AG09309 (cell line): ENCODE data around the gene CAPN8.

Experiments used
- DNase-seq: peaks from one replicate; pipeline ENCODE4 v3.0.0-alpha.2; 2010; ENCODE audit warnings: low read depth
- H3K4me3 ChIP-seq: 2 replicates; pipeline ENCODE4 v1.5.1; 2011; ENCODE audit warnings: mild to moderate bottlenecking, low read depth, low read length, moderate library complexity; ENCODE audit not compliant: control insufficient read depth
- TF ChIP-seq, protein P1 (sequence below): IDR thresholded peaks from 2 replicates; pipeline ENCODE4 v1.5.1; 2011; ENCODE audit warnings: mild to moderate bottlenecking, low read depth, low read length, inconsistent platforms; ENCODE audit not compliant: insufficient read depth, control insufficient read depth; ENCODE audit errors: missing control alignments

CAPN8 gene

DNA sequence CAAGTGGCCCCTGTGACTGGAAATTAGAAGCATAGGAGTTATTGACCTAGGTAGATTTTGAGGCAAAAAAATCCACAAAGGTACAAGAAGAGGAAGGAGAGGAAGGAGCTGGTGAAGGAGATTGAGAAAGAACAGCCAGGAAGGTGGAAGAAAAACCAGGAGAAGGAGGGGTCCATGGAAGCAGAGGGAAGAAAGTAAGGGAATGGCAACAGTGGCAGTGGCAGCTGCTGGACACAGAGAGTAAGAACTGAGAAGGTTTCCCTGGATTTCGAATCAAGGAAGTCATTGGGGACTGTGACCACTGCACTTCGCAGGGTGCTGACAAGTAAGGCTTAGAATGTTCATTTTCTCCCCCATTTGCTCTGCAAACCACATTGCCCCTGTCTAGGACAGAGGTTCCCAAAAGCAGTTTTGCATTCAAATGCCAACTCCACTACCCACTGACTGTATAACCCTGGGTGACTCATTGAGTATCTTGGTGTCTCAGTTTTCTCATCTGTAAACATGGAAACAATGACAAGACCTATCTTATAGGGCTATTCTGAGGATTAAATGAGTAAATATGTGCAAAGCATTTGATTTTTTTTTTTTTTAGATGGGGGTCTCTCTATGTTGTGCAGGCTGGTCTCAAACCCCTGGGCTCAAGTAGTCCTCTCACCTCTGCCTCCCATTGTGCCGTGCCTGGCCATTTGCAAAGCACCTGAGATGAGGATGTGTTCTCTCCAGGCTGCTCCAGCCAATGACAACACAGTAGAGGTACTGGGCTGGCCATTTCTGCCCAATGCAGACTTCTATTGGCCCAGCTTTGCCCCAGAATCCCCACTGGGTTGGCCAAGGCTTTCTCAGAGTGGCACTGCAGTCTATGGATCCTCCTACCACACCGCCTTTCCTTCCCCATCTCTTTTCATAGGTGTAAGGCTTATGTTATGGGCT, 37.5 kb upstream of the CAPN8 start:
- no peak overlapping the region; the same call in 1 of the 2 replicates for H3K4me3 ChIP-seq
- TF ChIP-seq, protein P1, sequence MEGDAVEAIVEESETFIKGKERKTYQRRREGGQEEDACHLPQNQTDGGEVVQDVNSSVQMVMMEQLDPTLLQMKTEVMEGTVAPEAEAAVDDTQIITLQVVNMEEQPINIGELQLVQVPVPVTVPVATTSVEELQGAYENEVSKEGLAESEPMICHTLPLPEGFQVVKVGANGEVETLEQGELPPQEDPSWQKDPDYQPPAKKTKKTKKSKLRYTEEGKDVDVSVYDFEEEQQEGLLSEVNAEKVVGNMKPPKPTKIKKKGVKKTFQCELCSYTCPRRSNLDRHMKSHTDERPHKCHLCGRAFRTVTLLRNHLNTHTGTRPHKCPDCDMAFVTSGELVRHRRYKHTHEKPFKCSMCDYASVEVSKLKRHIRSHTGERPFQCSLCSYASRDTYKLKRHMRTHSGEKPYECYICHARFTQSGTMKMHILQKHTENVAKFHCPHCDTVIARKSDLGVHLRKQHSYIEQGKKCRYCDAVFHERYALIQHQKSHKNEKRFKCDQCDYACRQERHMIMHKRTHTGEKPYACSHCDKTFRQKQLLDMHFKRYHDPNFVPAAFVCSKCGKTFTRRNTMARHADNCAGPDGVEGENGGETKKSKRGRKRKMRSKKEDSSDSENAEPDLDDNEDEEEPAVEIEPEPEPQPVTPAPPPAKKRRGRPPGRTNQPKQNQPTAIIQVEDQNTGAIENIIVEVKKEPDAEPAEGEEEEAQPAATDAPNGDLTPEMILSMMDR, result no peak
- DNase-seq, result no peak

DNA sequence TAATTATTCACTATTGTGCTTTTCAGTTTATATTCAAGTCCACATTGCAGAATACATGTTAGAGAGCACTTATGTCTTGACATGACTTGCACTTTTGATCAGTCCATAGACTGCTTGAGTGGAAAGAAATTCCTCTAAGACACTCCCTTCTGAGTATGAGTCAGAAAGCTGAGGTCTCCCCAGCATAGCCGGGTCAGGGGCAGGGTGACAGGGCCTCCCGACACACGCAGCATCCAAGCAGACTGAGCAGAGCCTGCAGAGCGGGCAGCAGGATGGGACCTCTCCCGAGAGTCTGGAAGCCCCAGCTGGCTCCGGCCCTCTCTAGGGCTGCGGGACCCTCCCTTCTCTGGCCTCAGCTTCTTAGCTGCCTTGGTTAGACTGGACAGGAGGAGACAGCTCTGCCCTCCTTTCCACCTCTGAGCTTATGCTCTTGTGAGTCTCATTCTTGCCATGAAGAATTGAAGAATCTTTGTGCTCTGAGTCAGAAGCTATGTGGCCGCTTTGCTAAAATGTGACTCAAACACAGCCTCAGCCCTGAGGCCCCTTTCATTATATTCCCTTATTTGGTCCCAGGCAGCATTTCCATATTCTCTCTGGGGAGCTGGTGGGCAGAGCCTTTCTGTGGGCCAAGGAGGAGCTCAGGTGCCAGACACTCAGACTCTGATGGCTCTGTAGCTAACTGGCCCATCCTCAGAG, 35.6 kb upstream of the CAPN8 start:
- TF ChIP-seq, protein P1, result peak; percentile 1
- peak overlapping the region; percentile 15 for H3K4me3 ChIP-seq
- DNase-seq, result peak; percentile 85

- no peak for DNase-seq
- TF ChIP-seq, protein P1, result no peak
- no peak overlapping the region for H3K4me3 ChIP-seq
These were observed 35.0 kb upstream of the CAPN8 start for GRCh38 chr1:223700388-223700918.

DNA sequence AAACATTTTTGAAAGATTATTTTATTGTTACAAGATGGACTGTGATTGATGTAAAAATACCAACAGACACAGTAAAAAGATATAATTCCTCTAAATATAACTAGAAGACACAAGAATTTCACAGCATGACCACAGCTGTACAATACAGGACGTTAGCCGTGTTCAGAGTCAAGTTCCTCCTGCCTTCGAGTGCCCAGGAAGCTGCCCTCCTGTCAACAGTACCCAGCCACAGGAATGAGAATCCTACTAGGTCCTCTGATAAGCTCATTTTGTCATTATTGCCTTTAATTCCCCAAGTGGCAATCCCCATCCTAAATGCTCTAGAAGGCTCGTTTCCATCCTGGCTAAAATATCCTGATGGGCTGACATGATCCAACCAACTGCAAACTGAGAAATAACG, 30.4 kb upstream of the CAPN8 start:
- no peak overlapping the region for H3K4me3 ChIP-seq
- TF ChIP-seq, protein P1, result no peak
- no peak for DNase-seq

DNA sequence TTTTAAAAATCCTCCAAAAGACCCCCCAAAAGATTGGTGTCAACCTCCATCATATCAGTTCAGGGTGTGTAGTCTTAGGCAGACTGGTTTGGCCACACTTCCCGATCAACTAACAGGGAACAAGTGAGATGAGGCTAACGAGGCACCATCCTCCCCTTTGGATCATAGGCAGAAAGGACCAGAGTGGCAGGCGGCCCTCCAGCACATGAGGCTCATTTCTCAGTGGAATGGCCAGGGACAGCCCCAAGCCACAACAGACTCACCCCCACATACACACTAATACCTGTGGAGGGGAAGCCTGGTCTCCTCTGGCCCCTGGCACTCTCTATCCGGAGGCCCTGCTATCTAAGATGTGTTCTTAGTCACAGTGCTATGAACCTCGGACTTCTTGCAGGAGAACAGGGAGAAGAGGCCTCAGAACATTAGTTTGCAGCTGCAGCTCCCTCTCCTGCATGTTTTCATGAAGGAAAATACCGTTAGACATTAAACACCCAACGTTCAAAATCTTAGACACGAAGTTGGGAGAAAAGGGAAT, 29.6 kb upstream of the CAPN8 start:
- no peak for DNase-seq
- TF ChIP-seq, protein P1, result no peak
- no peak overlapping the region for H3K4me3 ChIP-seq

- H3K4me3 ChIP-seq, result no peak overlapping the region
- no peak for DNase-seq
- TF ChIP-seq, protein P1, result no peak
These were observed 25.6 kb upstream of the CAPN8 start for GRCh38 chr1:223691121-223691520.
